Measurements from ENCODE around the gene EFCAB13. TPM values are rescaled to one million over a fixed set of nuclear protein-coding genes. Genes with fewer than 3 reads are reported as not detected.

Gene EFCAB13
- total RNA-seq = 3.9 and 7.7 TPM in 2 replicates

- peak; percentile 86 for DNase-seq (ENCODE audit: low read depth)
- H3K4me3 ChIP-seq (ENCODE audit: low read depth, low read length) = peak within 1 kb of the TSS; percentile 76
- no peak for TF ChIP-seq CTCF (IDR thresholded peaks at IDR 0.05; ENCODE audit: insufficient read depth, low read depth, low read length)
Observed at GRCh38 chr17:47323382-47324223, at the start of gene EFCAB13. Gene EFCAB13 (plus strand): TSS chr17:47323955. CDS start chr17:47328354, 4,399 bp downstream.

GRCh38 chr17:47274319-47275069, 49.3 kb upstream of the EFCAB13 start:
- no peak overlapping the region for H3K4me3 ChIP-seq (ENCODE audit: low read depth, low read length)
- DNase-seq (ENCODE audit: low read depth) = no peak
- no peak for TF ChIP-seq CTCF (IDR thresholded peaks at IDR 0.05; ENCODE audit: insufficient read depth, low read depth, low read length)

GRCh38 chr17:47275245-47275984, 48.3 kb upstream of the EFCAB13 start:
- peak; percentile 92 for DNase-seq (ENCODE audit: low read depth)
- TF ChIP-seq CTCF (IDR thresholded peaks at IDR 0.05; ENCODE audit: insufficient read depth, low read depth, low read length) = no peak
- no peak overlapping the region for H3K4me3 ChIP-seq (ENCODE audit: low read depth, low read length)

- TF ChIP-seq CTCF (IDR thresholded peaks at IDR 0.05; ENCODE audit: insufficient read depth, low read depth, low read length) = no peak
- DNase-seq (ENCODE audit: low read depth) = no peak
- no peak overlapping the region for H3K4me3 ChIP-seq (ENCODE audit: low read depth, low read length)
Observed at GRCh38 chr17:47276444-47276843, 47.3 kb upstream of the EFCAB13 start.

GRCh38 chr17:47276868-47277267, 46.9 kb upstream of the EFCAB13 start:
- no peak overlapping the region for H3K4me3 ChIP-seq (ENCODE audit: low read depth, low read length)
- peak; percentile 85 for DNase-seq (ENCODE audit: low read depth)
- TF ChIP-seq CTCF (IDR thresholded peaks at IDR 0.05; ENCODE audit: insufficient read depth, low read depth, low read length) = no peak

- H3K4me3 ChIP-seq (ENCODE audit: low read depth, low read length) = no peak overlapping the region
- no peak for TF ChIP-seq CTCF (IDR thresholded peaks at IDR 0.05; ENCODE audit: insufficient read depth, low read depth, low read length)
- peak; percentile 64 for DNase-seq (ENCODE audit: low read depth)
Observed at GRCh38 chr17:47277921-47278320, 45.8 kb upstream of the EFCAB13 start.

All from fibroblast of villous mesenchyme (primary cell).